HPDE6-E6E7 (cell line): Measurements from ENCODE around the gene LRAT.
"Not testable (repeated sequence)": the region's sequence is repeated elsewhere in the genome, so short reads cannot be mapped to it uniquely, and the experiment has no call there.

Source experiments
- DNase-seq: peaks from one replicate; pipeline ENCODE4 v3.0.0; 2011; ENCODE audit warnings: missing footprints; ENCODE audit errors: extremely low spot score

The LRAT gene

GRCh38 chr4:154743683-154744340 lies at the start of gene LRAT:
TSS of gene LRAT (plus strand) at chr4:154744000. CDS start at chr4:154744327, 327 bp downstream.
- DNase-seq: peak; percentile 86

- peak; percentile 45 for DNase-seq
These were observed 35.9 kb upstream of the LRAT start for GRCh38 chr4:154707877-154708276.

GRCh38 chr4:154709550-154709949 lies 34.2 kb upstream of the LRAT start:
- no peak for DNase-seq

GRCh38 chr4:154711522-154711921 lies 32.3 kb upstream of the LRAT start:
- DNase-seq: no peak

- no peak for DNase-seq
These were observed 29.3 kb upstream of the LRAT start for GRCh38 chr4:154714339-154715040.

- no peak for DNase-seq
These were observed 24.7 kb upstream of the LRAT start for GRCh38 chr4:154719087-154719486.

GRCh38 chr4:154720123-154720522 lies 23.7 kb upstream of the LRAT start:
- DNase-seq: no peak

- no peak for DNase-seq
These were observed 23.1 kb upstream of the LRAT start for GRCh38 chr4:154720618-154721267.

- no peak for DNase-seq
These were observed 21.5 kb upstream of the LRAT start for GRCh38 chr4:154722262-154722661.

- not testable (repeated sequence) for DNase-seq
These were observed 20.2 kb upstream of the LRAT start for GRCh38 chr4:154723601-154724000.

GRCh38 chr4:154727540-154727939 lies 16.3 kb upstream of the LRAT start:
- no peak for DNase-seq

GRCh38 chr4:154731756-154732155 lies 12.0 kb upstream of the LRAT start:
- no peak for DNase-seq

GRCh38 chr4:154732669-154733068 lies 11.1 kb upstream of the LRAT start:
- DNase-seq: no peak

- no peak for DNase-seq
These were observed 7.0 kb upstream of the LRAT start for GRCh38 chr4:154736770-154737169.

GRCh38 chr4:154738426-154738825 lies 5.4 kb upstream of the LRAT start:
- DNase-seq: peak; percentile 34

GRCh38 chr4:154739111-154739510 lies 4.7 kb upstream of the LRAT start:
- no peak for DNase-seq

- DNase-seq: no peak
These were observed 3.3 kb upstream of the LRAT start for GRCh38 chr4:154740462-154740861.

- DNase-seq: no peak
These were observed 2.6 kb upstream of the LRAT start for GRCh38 chr4:154741131-154741665.

GRCh38 chr4:154741922-154742850 lies 1.6 kb upstream of the LRAT start:
- DNase-seq: no peak

GRCh38 chr4:154744341-154744926 lies 634 bp downstream of the LRAT start:
- DNase-seq: peak; percentile 9

GRCh38 chr4:154757713-154758112 lies 13.9 kb downstream of the LRAT start:
- no peak for DNase-seq
